T-helper 2 cell treated with Interferon-gamma antibody and Interleukin-4, amounts not matched to agents 5 μg/mL and 100 μg/mL, for 36 hours (primary cell): ENCODE measurements around the gene FEM1B.

Experiments used
- DNase-seq: peaks from one replicate; pipeline ENCODE4 v3.0.0; 2021; ENCODE audit warnings: low spot score
- H3K27ac Mint-ChIP-seq: one replicate; pipeline ENCODE4 v1.8.0; 2021; ENCODE audit warnings: mild to moderate bottlenecking, mixed read lengths
- H3K27me3 Mint-ChIP-seq: one replicate; pipeline ENCODE4 v1.8.0; 2021; ENCODE audit warnings: low read depth, mixed read lengths
- H3K36me3 Mint-ChIP-seq: one replicate; pipeline ENCODE4 v1.8.0; 2021; ENCODE audit warnings: low read depth, mixed read lengths
- H3K4me1 Mint-ChIP-seq: one replicate; pipeline ENCODE4 v1.8.0; 2021; ENCODE audit warnings: low read depth, mixed read lengths
- H3K4me3 Mint-ChIP-seq: one replicate; pipeline ENCODE4 v1.8.0; 2022; ENCODE audit warnings: mild to moderate bottlenecking, moderate library complexity, mixed read lengths
- H3K9me3 Mint-ChIP-seq: one replicate; pipeline ENCODE4 v1.8.0; 2021; ENCODE audit warnings: mixed read lengths

FEM1B gene

GRCh38 chr15:68302729-68303128 lies 25.2 kb downstream of the FEM1B start:
- H3K9me3 Mint-ChIP-seq, result no peaks in the 10 kb centered on the region
- DNase-seq, result no peak
- peaks cover 24% of the 10 kb centered on the region for H3K4me1 Mint-ChIP-seq
- H3K27ac Mint-ChIP-seq, result no peak overlapping the region
- peaks cover 5% of the 10 kb centered on the region for H3K36me3 Mint-ChIP-seq
- H3K4me3 Mint-ChIP-seq, result no peak overlapping the region
- peaks cover 2% of the 10 kb centered on the region for H3K27me3 Mint-ChIP-seq

GRCh38 chr15:68303134-68303533 lies 25.6 kb downstream of the FEM1B start:
- Mint-ChIP-seq H3K36me3 (peaks cover 2% of the 10 kb centered on the region), H3K4me3 (no peak overlapping the region)
- no peak for DNase-seq

GRCh38 chr15:68303560-68304436 lies 26.3 kb downstream of the FEM1B start:
- DNase-seq, result no peak
- no peaks in the 10 kb centered on the region for H3K36me3 Mint-ChIP-seq
- H3K4me1 Mint-ChIP-seq, result peaks cover 20% of the 10 kb centered on the region
- H3K27ac Mint-ChIP-seq, result no peak overlapping the region
- no peaks in the 10 kb centered on the region for H3K9me3 Mint-ChIP-seq
- H3K27me3 Mint-ChIP-seq, result peaks cover 2% of the 10 kb centered on the region
- H3K4me3 Mint-ChIP-seq, result no peak overlapping the region

More at GRCh38 chr15:68303134-68303533, 25.6 kb downstream of the FEM1B start:
- Mint-ChIP-seq H3K9me3 (no peaks in the 10 kb centered on the region), H3K4me1 (peaks cover 24% of the 10 kb centered on the region), H3K27me3 (peaks cover 2% of the 10 kb centered on the region), H3K27ac (no peak overlapping the region)

GRCh38 chr15:68304589-68305337 lies 27.2 kb downstream of the FEM1B start:
- Mint-ChIP-seq H3K27ac (no peak overlapping the region), H3K27me3 (peaks cover 2% of the 10 kb centered on the region), H3K9me3 (no peaks in the 10 kb centered on the region), H3K4me3 (no peak overlapping the region), H3K4me1 (peaks cover 11% of the 10 kb centered on the region), H3K36me3 (no peaks in the 10 kb centered on the region)
- no peak for DNase-seq

GRCh38 chr15:68305420-68305871 lies 27.9 kb downstream of the FEM1B start:
- H3K4me1 Mint-ChIP-seq, result peaks cover 10% of the 10 kb centered on the region
- DNase-seq, result no peak
- H3K27ac Mint-ChIP-seq, result no peak overlapping the region
- no peaks in the 10 kb centered on the region for H3K9me3 Mint-ChIP-seq
- peaks cover 2% of the 10 kb centered on the region for H3K27me3 Mint-ChIP-seq
- H3K36me3 Mint-ChIP-seq, result no peaks in the 10 kb centered on the region
- no peak overlapping the region for H3K4me3 Mint-ChIP-seq

GRCh38 chr15:68307131-68307928 lies 29.8 kb downstream of the FEM1B start:
- Mint-ChIP-seq H3K27me3 (peaks cover 2% of the 10 kb centered on the region), H3K9me3 (no peaks in the 10 kb centered on the region), H3K27ac (no peak overlapping the region), H3K4me3 (no peak overlapping the region), H3K36me3 (no peaks in the 10 kb centered on the region), H3K4me1 (peaks cover 7% of the 10 kb centered on the region)
- DNase-seq, result no peak

- Mint-ChIP-seq H3K27me3 (peaks cover 2% of the 10 kb centered on the region), H3K36me3 (no peaks in the 10 kb centered on the region), H3K4me3 (no peak overlapping the region), H3K9me3 (no peaks in the 10 kb centered on the region), H3K27ac (no peak overlapping the region), H3K4me1 (peaks cover 7% of the 10 kb centered on the region)
- no peak for DNase-seq
Observed at GRCh38 chr15:68309024-68309423, 31.5 kb downstream of the FEM1B start.

- no peaks in the 10 kb centered on the region for H3K36me3 Mint-ChIP-seq
- peaks cover 7% of the 10 kb centered on the region for H3K4me1 Mint-ChIP-seq
- H3K9me3 Mint-ChIP-seq, result no peaks in the 10 kb centered on the region
- no peak for DNase-seq
- no peak overlapping the region for H3K27ac Mint-ChIP-seq
- H3K27me3 Mint-ChIP-seq, result peaks cover 2% of the 10 kb centered on the region
- no peak overlapping the region for H3K4me3 Mint-ChIP-seq
Observed at GRCh38 chr15:68310178-68310803, 32.7 kb downstream of the FEM1B start.

GRCh38 chr15:68310804-68311463 lies 33.4 kb downstream of the FEM1B start:
- Mint-ChIP-seq H3K27me3 (peaks cover 2% of the 10 kb centered on the region), H3K9me3 (no peaks in the 10 kb centered on the region)
- no peak for DNase-seq

GRCh38 chr15:68311464-68311835 lies 33.9 kb downstream of the FEM1B start:
- Mint-ChIP-seq H3K27me3 (peaks cover 2% of the 10 kb centered on the region), H3K9me3 (no peaks in the 10 kb centered on the region), H3K36me3 (no peaks in the 10 kb centered on the region), H3K4me1 (peaks cover 2% of the 10 kb centered on the region), H3K27ac (no peak overlapping the region), H3K4me3 (no peak overlapping the region)
- DNase-seq, result no peak

More at GRCh38 chr15:68310804-68311463, 33.4 kb downstream of the FEM1B start:
- Mint-ChIP-seq H3K36me3 (no peaks in the 10 kb centered on the region), H3K4me1 (peaks cover 7% of the 10 kb centered on the region), H3K27ac (no peak overlapping the region), H3K4me3 (no peak overlapping the region)

GRCh38 chr15:68311859-68312557 lies 34.5 kb downstream of the FEM1B start:
- Mint-ChIP-seq H3K4me1 (no peaks in the 10 kb centered on the region), H3K27ac (no peak overlapping the region), H3K9me3 (no peaks in the 10 kb centered on the region), H3K36me3 (no peaks in the 10 kb centered on the region), H3K4me3 (no peak overlapping the region), H3K27me3 (peaks cover 2% of the 10 kb centered on the region)
- DNase-seq, result no peak

- H3K27me3 Mint-ChIP-seq, result no peaks in the 10 kb centered on the region
- no peak overlapping the region for H3K27ac Mint-ChIP-seq
- H3K4me3 Mint-ChIP-seq, result no peak overlapping the region
- H3K36me3 Mint-ChIP-seq, result no peaks in the 10 kb centered on the region
- no peaks in the 10 kb centered on the region for H3K9me3 Mint-ChIP-seq
- no peaks in the 10 kb centered on the region for H3K4me1 Mint-ChIP-seq
- no peak for DNase-seq
Observed at GRCh38 chr15:68312701-68313204, 35.2 kb downstream of the FEM1B start.
